GM12878 (cell line): ENCODE results near the gene CDH9. TPM values are rescaled to one million over a fixed set of nuclear protein-coding genes. Genes with fewer than 3 reads are reported as not detected.

Source experiments
- ATAC-seq: fragments of 200-7000 bp; cut with Tn5 transposase; 3 replicates; pipeline ENCODE4 v1.9.1; 2020; ENCODE audit warnings: mild to moderate bottlenecking, moderate library complexity
- BruUV-seq: library from RNA; stranded (reverse); fragments of 400-500 nt; replicated peaks from 2 replicates; lab custom pipeline; 2021; lab: Mats Ljungman, UMichigan
- CTCF ChIA-PET: fragments of 300-600 bp; sonication (Branson Sonifier 250); formaldehyde crosslinking; extraction: SDS; loops from one replicate; lab custom pipeline; 2021; ENCODE audit warnings: inconsistent platforms; lab: Yijun Ruan, JAX
- POLR2A ChIA-PET: fragments of 350-600 bp; formaldehyde crosslinking; extraction: SDS; loops from one replicate; lab custom pipeline; 2021; ENCODE audit warnings: inconsistent platforms; lab: Charles Lee
- RAD21 ChIA-PET: fragments of 300-600 bp; sonication (Branson Sonifier 250); formaldehyde crosslinking; loops from one replicate; lab custom pipeline; 2023; ENCODE audit warnings: antibody characterized with exemption; ENCODE audit not compliant: unreplicated experiment; lab: Charles Lee
- SMC1A ChIA-PET: fragments of 300-600 bp; sonication (Branson Sonifier 250); formaldehyde crosslinking; loops from one replicate; lab custom pipeline; 2023; ENCODE audit not compliant: unreplicated experiment, uncharacterized antibody; lab: Charles Lee
- DNase-seq: peaks from one replicate; pipeline ENCODE4 v3.0.0-alpha.2; 2011; ENCODE audit warnings: low read depth, low spot score
- FAIRE-seq: peaks from 3 replicates; lab custom pipeline; 2011; peaks lifted over from hg19 to GRCh38; lab: Jason Lieb, UNC
- H2AFZ ChIP-seq: 2 replicates; pipeline ENCODE4 v1.6.0; 2011; ENCODE audit warnings: low read depth, low read length, control low read depth; ENCODE audit not compliant: control insufficient read depth
- H3K27ac ChIP-seq: 2 replicates; pipeline ENCODE4 v1.5.1; 2011; ENCODE audit warnings: control low read depth; ENCODE audit not compliant: control insufficient read depth, insufficient read depth
- H3K27me3 ChIP-seq, 2 experiments: replicated peaks in 1 of 2; 2 replicates each; pipeline versions ENCODE4 v1.6.0 to v1.6.1; 2011; ENCODE audit warnings: low read length in 1 of 2; ENCODE audit not compliant: control insufficient read depth in 2 of 2, insufficient read depth in 2 of 2
- H3K36me3 ChIP-seq, 2 experiments: 2 replicates each; pipeline ENCODE4 v1.5.1; 2011; ENCODE audit warnings: low read length in 1 of 2; ENCODE audit not compliant: control insufficient read depth in 2 of 2, insufficient read depth in 2 of 2
- H3K4me1 ChIP-seq: 2 replicates; pipeline ENCODE4 v1.6.1; 2011; ENCODE audit warnings: mild to moderate bottlenecking, low read length, moderate library complexity, mixed read lengths; ENCODE audit not compliant: control insufficient read depth, insufficient read depth
- H3K4me2 ChIP-seq: 2 replicates; pipeline ENCODE4 v1.6.0; 2011; ENCODE audit warnings: control low read depth; ENCODE audit not compliant: control insufficient read depth, insufficient read depth
- H3K4me3 ChIP-seq: fragments of 200-600 bp; sonication (generic); 2 replicates; pipeline ENCODE4 v1.5.1; 2016
- H3K79me2 ChIP-seq: 2 replicates; pipeline ENCODE4 v1.6.0; 2011; ENCODE audit warnings: low read length; ENCODE audit not compliant: control insufficient read depth, insufficient read depth
- H3K9ac ChIP-seq: 2 replicates; pipeline ENCODE4 v1.8.0; 2011; ENCODE audit warnings: low read length, control low read depth, mixed read lengths; ENCODE audit not compliant: control insufficient read depth, insufficient read depth
- H3K9me3 ChIP-seq: replicated peaks from 3 replicates; pipeline ENCODE4 v1.5.1; 2011; ENCODE audit warnings: mild to moderate bottlenecking, low read length; ENCODE audit not compliant: control insufficient read depth, insufficient read depth
- H4K20me1 ChIP-seq: 2 replicates; pipeline ENCODE4 v1.6.0; 2011; ENCODE audit not compliant: control insufficient read depth, insufficient read depth
- EED ChIP-seq: sonication (generic); IDR thresholded peaks from 2 replicates; pipeline ENCODE4 v1.6.1; 2016; ENCODE audit warnings: antibody characterized with exemption, low read depth
- ETV6 ChIP-seq, 2 experiments: fragments of 450-650 bp in 1 of 2; IDR thresholded peaks in 1 of 2; conservative IDR thresholded peaks in 1 of 2; 2 replicates each; pipeline ENCODE4 v1.6.1; 2014; ENCODE audit warnings: antibody characterized with exemption in 1 of 2, borderline replicate concordance in 1 of 2, low read depth in 1 of 2, mild to moderate bottlenecking in 1 of 2, moderate library complexity in 1 of 2
- KAT2A ChIP-seq: conservative IDR thresholded peaks from 2 replicates; pipeline ENCODE4 v1.6.1; 2011; ENCODE audit warnings: low read depth, low read length; ENCODE audit not compliant: control insufficient read depth
- POLR2A ChIP-seq: IDR thresholded peaks from 2 replicates; pipeline ENCODE4 v1.6.1; 2011; ENCODE audit warnings: low read depth, mild to moderate bottlenecking, low read length
- POLR2AphosphoS5 ChIP-seq: IDR thresholded peaks from 2 replicates; pipeline ENCODE4 v1.6.1; 2011; ENCODE audit warnings: mild to moderate bottlenecking, low read length, inconsistent platforms
- SIX5 ChIP-seq: IDR thresholded peaks from 2 replicates; pipeline ENCODE4 v1.6.1; 2011; ENCODE audit warnings: mild to moderate bottlenecking, low read depth, low read length, moderate library complexity; ENCODE audit not compliant: severe bottlenecking
- SMAD1 ChIP-seq: fragments of 450-650 bp; IDR thresholded peaks from 2 replicates; pipeline ENCODE4 v1.6.1; 2018; ENCODE audit warnings: mild to moderate bottlenecking, low read depth; ENCODE audit not compliant: partially characterized antibody
- SREBF2 ChIP-seq: IDR thresholded peaks from 2 replicates; pipeline ENCODE4 v1.6.1; 2012; ENCODE audit warnings: mild to moderate bottlenecking, low read length
- STAT1 ChIP-seq: fragments of 450-650 bp; conservative IDR thresholded peaks from 2 replicates; pipeline ENCODE4 v1.6.1; 2014; ENCODE audit warnings: antibody characterized with exemption, mild to moderate bottlenecking
- ZNF384 ChIP-seq: IDR thresholded peaks from 2 replicates; pipeline ENCODE4 v1.6.1; 2012; ENCODE audit warnings: low read depth, mild to moderate bottlenecking, low read length, improper control_type of control experiment, borderline replicate concordance
- WGBS: methylation state at CpG from one replicate; pipeline ENCODE4 v1.1.6; 2016; ENCODE audit warnings: low lambda C conversion rate; ENCODE audit not compliant: insufficient replicate concordance, insufficient coverage; ENCODE audit errors: missing lambda C conversion rate; 5-methylcytosine and 5-hydroxymethylcytosine counted together
- in situ Hi-C: fragments of 300-500 bp; cut with MboI; formaldehyde crosslinking; loops from 9 replicates; pipeline ENCODE4 v1.14.3; 2018; ENCODE audit warnings: mixed read lengths
- intact Hi-C: fragments of 100-400 bp; cut with micrococcal nuclease; formaldehyde crosslinking; loops from one replicate; pipeline ENCODE4 v1.14.2; 2022; ENCODE audit not compliant: unreplicated experiment
- polyA plus RNA-seq, 11 experiments: library from polyadenylated mRNA; depleted of rRNA in 4 of 11; unstranded in 6 of 11; stranded (reverse) in 5 of 11; fragments of >200 nt; fragmentation: Nextera tagmentation in 4 of 11; fragmentation: Illumina TruSeq in 1 of 11; extraction: Ambion mirVana in 4 of 11; extraction: Trizol in 1 of 11; gene quantifications; 1 replicate in 1 of 11; 2 replicates in 10 of 11; pipeline versions ENCODE4 v1.2.1 to v1.2.3, GENCODE V29; 2011 to 2016; ENCODE audit warnings: inconsistent platforms in 2 of 11, missing spikeins in 2 of 11, low read depth in 1 of 11
- total RNA-seq, 4 experiments: library from RNA; depleted of rRNA in 3 of 4; stranded (reverse); fragments of >200 nt in 3 of 4; fragmentation: Illumina TruSeq in 1 of 4; extraction: Trizol in 1 of 4; gene quantifications; 2 replicates each; pipeline versions ENCODE4 v1.2.1 to v1.2.3, GENCODE V29; 2013 to 2021
- TF ChIP-seq, protein P1 (sequence below): fragments of 450-650 bp; IDR thresholded peaks from 2 replicates; pipeline ENCODE4 v1.6.1; 2018; ENCODE audit warnings: borderline replicate concordance, mild to moderate bottlenecking; ENCODE audit not compliant: partially characterized antibody
- TF ChIP-seq, protein P2 (sequence below): IDR thresholded peaks from 2 replicates; pipeline ENCODE4 v1.6.1; 2012; ENCODE audit warnings: low read depth, low read length, improper control_type of control experiment

Gene CDH9
- total and polyA plus RNA-seq, 10 of the 15 experiments (the other 5 are each of a cell fraction or from before 2014, with no cell fraction given): not detected

DNA sequence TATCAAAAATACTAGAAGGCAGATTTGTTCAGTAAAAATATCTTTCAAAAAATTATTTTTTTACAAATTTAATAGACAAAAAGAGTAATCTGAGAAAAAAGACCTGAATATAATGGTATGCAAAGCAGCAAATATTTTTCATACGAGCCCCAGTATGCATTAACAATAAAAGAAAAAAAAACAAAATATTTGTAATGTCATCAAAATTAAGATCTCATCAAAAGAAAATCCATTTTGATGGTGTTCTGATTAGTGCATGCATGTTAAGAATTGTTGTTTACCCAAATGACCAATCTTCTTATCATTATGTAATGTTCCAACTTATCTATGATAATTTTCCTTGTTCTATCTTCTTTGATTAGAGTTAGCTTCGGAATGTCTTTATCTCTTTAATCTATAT is 106.1 kb downstream of the CDH9 start:
- Histone ChIP-seq H3K79me2 (no peaks in the 10 kb centered on the region), H2AFZ (no peak overlapping the region)
- POLR2A ChIA-PET: no interaction called here
- TF ChIP-seq ETV6 (conservative IDR thresholded peaks at IDR 0.05 in 1 of 2, IDR thresholded peaks at IDR 0.05 in 1 of 2; ENCODE audit: borderline replicate concordance in 1 of 2, low read depth in 1 of 2) (no peak), SIX5 (no peak), ZNF384 (no peak), EED (no peak), POLR2AphosphoS5 (no peak), KAT2A (no peak), SMAD1 (no peak), STAT1 (no peak), POLR2A (no peak), SREBF2 (no peak)
- TF ChIP-seq, protein P1, sequence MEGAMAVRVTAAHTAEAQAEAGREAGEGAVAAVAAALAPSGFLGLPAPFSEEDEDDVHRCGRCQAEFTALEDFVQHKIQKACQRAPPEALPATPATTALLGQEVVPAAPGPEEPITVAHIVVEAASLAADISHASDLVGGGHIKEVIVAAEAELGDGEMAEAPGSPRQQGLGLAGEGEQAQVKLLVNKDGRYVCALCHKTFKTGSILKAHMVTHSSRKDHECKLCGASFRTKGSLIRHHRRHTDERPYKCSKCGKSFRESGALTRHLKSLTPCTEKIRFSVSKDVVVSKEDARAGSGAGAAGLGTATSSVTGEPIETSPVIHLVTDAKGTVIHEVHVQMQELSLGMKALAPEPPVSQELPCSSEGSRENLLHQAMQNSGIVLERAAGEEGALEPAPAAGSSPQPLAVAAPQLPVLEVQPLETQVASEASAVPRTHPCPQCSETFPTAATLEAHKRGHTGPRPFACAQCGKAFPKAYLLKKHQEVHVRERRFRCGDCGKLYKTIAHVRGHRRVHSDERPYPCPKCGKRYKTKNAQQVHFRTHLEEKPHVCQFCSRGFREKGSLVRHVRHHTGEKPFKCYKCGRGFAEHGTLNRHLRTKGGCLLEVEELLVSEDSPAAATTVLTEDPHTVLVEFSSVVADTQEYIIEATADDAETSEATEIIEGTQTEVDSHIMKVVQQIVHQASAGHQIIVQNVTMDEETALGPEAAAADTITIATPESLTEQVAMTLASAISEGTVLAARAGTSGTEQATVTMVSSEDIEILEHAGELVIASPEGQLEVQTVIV: no peak
- TF ChIP-seq, protein P2, sequence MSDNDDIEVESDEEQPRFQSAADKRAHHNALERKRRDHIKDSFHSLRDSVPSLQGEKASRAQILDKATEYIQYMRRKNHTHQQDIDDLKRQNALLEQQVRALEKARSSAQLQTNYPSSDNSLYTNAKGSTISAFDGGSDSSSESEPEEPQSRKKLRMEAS: no peak
- TF ChIP-seq, all 136 proteins: peak for 0
- Histone ChIP-seq H3K36me3 (no peaks in the 10 kb centered on the region), H3K27ac (no peak overlapping the region), H4K20me1 (no peaks in the 10 kb centered on the region), H3K27me3 (no peaks in the 10 kb centered on the region), H3K4me3 (no peak overlapping the region), H3K4me2 (no peak overlapping the region), H3K9me3 (no peaks in the 10 kb centered on the region), H3K4me1 (no peaks in the 10 kb centered on the region), H3K9ac (no peak overlapping the region)
- in situ Hi-C loops: no loop called here
- ChIA-PET RAD21 (no interaction called here), CTCF (no interaction called here), SMC1A (no interaction called here)
- no peak for ATAC-seq
- intact Hi-C loops: loop anchor here (10.0 kb wide), 1 partner anchor 557 kb away; no protein-coding TSS in a partner anchor
- no TSS peak for BruUV-seq
- no peak for DNase-seq
- FAIRE-seq: no peak
- 0% methylated on average over 2 of the region's 2 CpGs for WGBS
